ENCODE results near the gene LAIR2.

DNA sequence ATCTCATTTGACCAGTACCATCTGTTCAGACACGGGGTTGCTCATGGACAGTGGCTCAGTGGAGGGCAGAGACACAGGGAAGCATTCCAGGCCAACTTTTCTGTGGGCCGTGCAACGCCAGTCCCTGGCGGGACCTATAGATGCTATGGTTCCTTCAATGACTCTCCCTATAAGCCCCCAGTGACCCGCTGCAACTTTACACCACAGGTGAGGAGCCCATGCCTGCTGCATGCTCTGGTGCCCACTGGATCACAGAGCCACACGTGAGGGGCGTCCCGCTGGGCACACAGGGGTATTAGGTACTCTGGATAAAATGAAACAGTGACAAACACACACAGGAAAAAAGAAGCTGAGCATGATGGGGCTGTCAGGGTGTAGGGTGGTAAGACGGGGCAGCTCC is 34.3 kb downstream of the LAIR2 start:
- TF ChIP-seq, protein P1, sequence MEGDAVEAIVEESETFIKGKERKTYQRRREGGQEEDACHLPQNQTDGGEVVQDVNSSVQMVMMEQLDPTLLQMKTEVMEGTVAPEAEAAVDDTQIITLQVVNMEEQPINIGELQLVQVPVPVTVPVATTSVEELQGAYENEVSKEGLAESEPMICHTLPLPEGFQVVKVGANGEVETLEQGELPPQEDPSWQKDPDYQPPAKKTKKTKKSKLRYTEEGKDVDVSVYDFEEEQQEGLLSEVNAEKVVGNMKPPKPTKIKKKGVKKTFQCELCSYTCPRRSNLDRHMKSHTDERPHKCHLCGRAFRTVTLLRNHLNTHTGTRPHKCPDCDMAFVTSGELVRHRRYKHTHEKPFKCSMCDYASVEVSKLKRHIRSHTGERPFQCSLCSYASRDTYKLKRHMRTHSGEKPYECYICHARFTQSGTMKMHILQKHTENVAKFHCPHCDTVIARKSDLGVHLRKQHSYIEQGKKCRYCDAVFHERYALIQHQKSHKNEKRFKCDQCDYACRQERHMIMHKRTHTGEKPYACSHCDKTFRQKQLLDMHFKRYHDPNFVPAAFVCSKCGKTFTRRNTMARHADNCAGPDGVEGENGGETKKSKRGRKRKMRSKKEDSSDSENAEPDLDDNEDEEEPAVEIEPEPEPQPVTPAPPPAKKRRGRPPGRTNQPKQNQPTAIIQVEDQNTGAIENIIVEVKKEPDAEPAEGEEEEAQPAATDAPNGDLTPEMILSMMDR (conservative IDR thresholded peaks at IDR 0.05; ENCODE audit: low read depth, low read length), result no peak
- TF ChIP-seq EZH2 (IDR thresholded peaks at IDR 0.05; ENCODE audit: borderline replicate concordance, low read depth, low read length, poor library complexity, severe bottlenecking), result no peak

Data from A673 (cell line).